NCI-H2029 treated with DMSO at 0.1 percent for 48 hours (cell line): ENCODE measurements around the gene IRF7.
"Not testable (repeated sequence)": the region's sequence is repeated elsewhere in the genome, so short reads cannot be mapped to it uniquely, and the experiment has no call there.

Source experiments
- DNase-seq: peaks from one replicate; lab custom pipeline; 2025; lab: John Stamatoyannopoulos, UW

IRF7 gene

GRCh38 chr11:581342-581741, 34.4 kb downstream of the IRF7 start:
- DNase-seq, result no peak

DNA sequence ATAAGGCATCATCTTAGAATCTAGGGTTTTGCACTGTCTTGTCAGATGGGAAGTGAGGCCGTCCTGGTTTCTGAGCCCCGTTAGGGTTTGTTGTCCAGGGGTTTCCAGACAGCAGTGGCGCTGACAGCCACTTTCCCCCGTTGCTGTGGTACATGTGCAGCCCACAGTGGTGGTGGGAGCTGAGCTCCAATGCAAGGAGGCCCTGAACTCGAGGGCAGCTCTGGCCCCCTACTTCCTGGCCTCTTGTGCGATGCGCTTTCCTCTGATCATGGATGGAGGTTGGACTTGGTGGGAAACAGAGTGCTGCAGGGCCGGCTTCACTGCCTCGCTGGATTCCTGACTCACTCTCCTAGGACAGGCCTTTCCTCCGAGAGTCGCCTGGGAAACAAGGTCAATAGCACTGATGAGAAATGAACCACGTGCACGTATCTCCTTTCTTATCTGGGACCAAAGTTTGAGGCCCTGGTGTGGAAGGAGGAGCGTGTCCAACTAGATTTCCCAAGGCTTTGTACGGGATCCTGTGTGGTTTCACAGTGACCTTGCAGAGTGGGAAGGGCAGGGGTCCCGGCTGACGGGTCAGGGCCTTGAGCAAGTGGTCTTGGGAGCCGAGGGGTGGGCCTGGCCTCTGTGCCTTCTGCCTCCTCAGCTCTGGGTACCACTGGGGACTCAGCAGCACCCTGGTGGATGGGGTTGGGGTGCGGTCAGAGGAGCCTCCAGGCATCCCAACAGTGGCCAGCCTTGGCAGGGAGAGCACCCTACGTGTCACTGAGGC, 35.7 kb downstream of the IRF7 start:
- DNase-seq, result no peak

DNA sequence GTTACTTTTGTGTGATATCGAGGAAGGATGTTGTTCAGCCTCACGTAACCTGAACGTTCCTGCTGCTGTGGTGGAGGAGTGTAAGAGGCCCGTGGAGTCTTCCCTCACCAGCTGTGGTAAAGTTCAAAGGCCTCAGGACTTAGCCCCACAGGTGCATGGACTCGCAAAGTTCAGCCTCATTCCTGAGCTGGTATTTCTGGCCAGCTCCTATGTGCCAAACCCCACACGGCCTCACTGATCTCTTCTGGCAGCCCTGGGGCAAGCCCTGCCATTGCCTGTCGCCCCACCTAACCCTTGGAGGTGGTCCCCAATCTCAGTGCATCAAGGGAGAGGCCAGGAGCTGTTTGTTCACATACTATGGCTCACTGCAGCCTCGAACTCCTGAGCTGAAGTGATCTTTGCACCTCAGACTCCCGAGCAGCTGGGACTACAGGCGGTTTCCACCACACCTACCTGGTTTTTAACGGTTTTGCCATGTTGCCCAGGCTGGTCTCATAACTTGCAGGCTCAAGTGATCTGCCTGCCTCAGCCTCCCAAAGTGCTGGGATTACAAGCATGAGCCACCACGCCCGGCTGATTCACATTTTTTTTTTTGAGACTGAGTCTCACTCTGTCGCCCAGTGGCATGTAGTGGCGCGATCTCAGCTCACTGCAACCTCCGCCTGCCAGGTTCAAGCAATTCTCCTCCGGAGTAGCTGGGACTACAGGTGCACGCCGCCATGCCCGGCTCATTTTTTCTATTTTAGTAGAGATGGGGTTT, 37.3 kb downstream of the IRF7 start:
- DNase-seq, result no peak

- no peak for DNase-seq
Measured at GRCh38 chr11:577611-577894, 38.2 kb downstream of the IRF7 start.

GRCh38 chr11:576811-577610, 38.7 kb downstream of the IRF7 start:
- DNase-seq, result no peak

- DNase-seq, result peak; percentile 86
Measured at GRCh38 chr11:575996-576768, 39.6 kb downstream of the IRF7 start, which contains the start of gene PHRF1. Gene PHRF1 (plus strand): TSS chr11:576470. CDS start chr11:581513, 5,043 bp downstream.

- DNase-seq, result peak; percentile 33
Measured at GRCh38 chr11:575313-575995, 40.3 kb downstream of the IRF7 start.

DNA sequence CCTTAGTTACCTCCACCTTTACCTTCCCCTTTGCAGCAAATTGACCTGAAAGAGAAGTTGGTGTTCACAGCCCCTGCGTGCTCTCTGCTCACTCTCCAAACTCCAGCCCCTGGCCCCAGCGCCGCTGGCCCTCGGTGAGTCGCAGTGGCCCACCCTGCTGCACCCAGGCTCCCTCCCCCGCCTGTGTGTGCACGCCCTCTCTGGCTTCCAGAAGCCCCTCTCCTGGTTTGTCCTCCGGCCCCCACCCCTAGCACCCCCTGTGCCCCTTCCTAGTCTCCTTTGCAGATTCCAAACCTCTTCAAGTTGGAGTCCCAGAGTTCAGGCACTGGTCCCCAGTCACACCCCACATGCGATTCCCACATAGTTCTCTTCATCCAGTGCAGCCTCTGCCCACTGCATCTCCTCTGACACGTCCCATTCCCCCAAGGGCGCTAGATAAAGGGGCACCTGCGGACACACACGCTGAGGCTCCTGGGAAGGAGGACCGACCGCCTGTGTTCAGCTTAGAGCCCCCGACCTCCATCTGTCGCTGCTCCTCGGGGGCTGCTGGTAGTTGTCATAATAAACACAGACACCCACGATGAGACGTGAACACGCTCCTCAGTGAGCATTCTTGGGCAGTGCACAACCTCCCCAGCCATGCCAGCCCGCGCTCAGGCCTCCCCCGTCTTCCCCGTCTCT, 41.0 kb downstream of the IRF7 start:
- no peak for DNase-seq

GRCh38 chr11:574031-574570, 41.6 kb downstream of the IRF7 start:
- not testable (repeated sequence) for DNase-seq

- DNase-seq, result no peak
Measured at GRCh38 chr11:573146-573759, 42.5 kb downstream of the IRF7 start.

- DNase-seq, result no peak
Measured at GRCh38 chr11:571802-572185, 44.0 kb downstream of the IRF7 start.

- no peak for DNase-seq
Measured at GRCh38 chr11:569158-569885, 46.4 kb downstream of the IRF7 start.

DNA sequence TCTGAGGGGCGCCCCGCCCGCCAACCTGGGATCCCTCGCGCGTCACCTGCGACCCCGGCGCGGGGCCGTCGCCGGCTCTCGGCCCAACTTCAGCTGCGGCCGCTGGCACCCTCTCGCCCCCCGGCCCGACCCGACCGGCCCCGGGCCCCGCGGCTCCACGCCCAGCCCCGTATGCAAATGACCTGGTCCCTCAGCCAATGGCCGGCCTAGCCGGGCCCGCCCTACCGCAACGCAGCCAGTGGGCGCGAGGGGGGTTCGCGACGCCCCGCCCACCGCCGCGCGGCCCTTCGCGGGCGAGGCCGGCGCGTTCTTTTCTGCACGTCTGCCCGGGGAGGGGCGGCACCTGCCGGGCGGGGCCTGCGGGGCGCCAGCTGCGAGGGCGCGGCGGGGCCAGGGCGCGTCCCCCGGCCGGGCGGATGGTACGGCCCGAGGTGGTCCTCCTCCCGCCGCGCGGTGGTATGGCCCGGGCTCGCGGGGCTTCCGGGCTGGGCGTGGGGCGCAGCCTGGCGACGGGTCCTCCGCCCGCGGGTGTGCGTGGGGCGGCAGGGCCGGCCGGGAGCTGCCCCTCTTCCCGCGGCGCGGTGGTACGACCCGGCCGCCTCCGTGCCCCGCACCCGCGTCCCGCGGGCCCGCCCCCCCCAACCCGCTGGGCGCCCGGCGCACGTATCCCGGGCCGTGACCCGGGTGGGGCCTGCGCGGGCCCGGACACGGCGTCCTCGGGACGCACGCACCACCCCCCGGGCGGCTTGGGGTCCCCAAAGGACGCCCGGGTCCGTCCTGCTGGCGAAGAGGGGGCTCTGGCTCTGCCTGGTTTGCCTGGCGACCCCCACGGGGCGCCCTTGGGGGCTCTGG, 47.2 kb downstream of the IRF7 start:
- peak; percentile 47 for DNase-seq

DNA sequence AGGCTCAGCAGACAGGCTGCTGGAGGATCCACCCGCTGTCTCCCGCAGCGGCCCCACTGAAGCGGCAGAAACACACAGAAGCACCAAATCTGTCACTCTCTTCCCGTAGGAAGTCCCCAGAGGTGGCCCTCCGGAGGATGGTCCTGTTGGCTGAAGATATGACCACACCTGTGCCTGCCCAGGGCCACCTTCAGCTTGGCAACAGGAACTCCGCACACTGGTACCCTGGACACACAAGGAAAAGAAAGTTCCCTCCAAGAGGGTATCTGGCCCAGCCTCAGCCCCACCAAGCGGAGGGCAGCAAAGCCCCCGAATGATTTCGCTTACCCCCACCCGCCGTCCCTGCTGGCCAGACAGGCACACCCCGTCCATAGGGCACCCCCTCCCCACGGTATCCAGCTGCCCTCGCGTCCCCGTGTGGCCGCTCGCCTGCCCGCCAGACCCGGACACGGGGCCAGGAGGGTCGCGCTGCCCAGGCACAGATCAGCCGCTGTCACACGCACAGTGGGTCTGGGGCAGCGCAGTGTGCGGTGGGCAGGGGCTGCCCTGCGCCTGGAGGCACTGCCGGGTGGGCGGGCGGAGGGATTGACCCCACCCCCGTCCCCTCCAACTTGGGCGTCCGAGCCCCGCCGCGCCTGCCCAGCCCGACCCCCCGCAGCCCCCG, 48.0 kb downstream of the IRF7 start:
- DNase-seq, result no peak

GRCh38 chr11:567011-567628, 48.6 kb downstream of the IRF7 start:
- DNase-seq, result no peak

- DNase-seq, result no peak
Measured at GRCh38 chr11:565921-566509, 49.7 kb downstream of the IRF7 start.
